OCI-LY7 (cell line): Measurements from ENCODE around the gene PDE10A.

Source experiments
- EZH2phosphoT487 ChIP-seq: fragments of 200-600 bp; sonication (generic); IDR thresholded peaks from 2 replicates; pipeline ENCODE4 v1.6.1; 2018; ENCODE audit warnings: low read depth, borderline replicate concordance, mild to moderate bottlenecking, mixed run types, antibody characterized with exemption, low read length, moderate library complexity, mixed read lengths
- TF ChIP-seq, protein P1 (sequence below): fragments of 200-600 bp; sonication (generic); conservative IDR thresholded peaks from 2 replicates; pipeline ENCODE4 v1.5.1; 2014; ENCODE audit warnings: mild to moderate bottlenecking, antibody characterized with exemption, low read length, moderate library complexity, mixed read lengths

DNA sequence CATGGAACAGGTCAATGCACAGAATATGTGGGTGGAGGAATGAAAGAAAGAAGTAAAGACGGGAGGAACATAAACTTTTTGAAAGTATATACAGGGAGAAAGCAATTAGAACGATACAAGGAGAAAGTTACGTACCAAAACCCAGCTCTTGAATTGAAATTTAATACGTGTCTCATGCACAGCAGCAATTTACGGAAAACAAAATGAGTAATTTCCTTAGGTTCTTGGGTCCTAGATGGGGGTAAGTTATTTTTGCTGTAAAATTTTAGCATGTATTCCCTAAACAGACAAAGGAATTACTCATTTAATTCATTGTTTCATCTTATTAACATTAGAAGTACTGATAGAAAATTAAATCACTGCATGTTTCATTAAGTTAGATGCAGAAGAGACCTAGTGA is 75.8 kb downstream of the PDE10A start:
- TF ChIP-seq, protein P1, sequence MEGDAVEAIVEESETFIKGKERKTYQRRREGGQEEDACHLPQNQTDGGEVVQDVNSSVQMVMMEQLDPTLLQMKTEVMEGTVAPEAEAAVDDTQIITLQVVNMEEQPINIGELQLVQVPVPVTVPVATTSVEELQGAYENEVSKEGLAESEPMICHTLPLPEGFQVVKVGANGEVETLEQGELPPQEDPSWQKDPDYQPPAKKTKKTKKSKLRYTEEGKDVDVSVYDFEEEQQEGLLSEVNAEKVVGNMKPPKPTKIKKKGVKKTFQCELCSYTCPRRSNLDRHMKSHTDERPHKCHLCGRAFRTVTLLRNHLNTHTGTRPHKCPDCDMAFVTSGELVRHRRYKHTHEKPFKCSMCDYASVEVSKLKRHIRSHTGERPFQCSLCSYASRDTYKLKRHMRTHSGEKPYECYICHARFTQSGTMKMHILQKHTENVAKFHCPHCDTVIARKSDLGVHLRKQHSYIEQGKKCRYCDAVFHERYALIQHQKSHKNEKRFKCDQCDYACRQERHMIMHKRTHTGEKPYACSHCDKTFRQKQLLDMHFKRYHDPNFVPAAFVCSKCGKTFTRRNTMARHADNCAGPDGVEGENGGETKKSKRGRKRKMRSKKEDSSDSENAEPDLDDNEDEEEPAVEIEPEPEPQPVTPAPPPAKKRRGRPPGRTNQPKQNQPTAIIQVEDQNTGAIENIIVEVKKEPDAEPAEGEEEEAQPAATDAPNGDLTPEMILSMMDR, result no peak
- TF ChIP-seq EZH2phosphoT487, result no peak
